ENCODE data around the gene PDS5A.

- TF ChIP-seq CTCF (IDR thresholded peaks at IDR 0.05) (no peak), POLR2A (IDR thresholded peaks at IDR 0.05) (no peak)
These were observed 69.4 kb downstream of the PDS5A start for GRCh38 chr4:39908284-39908683.

Data from heart left ventricle (tissue), 13 donors.